Brain pericyte (primary cell): Measurements from ENCODE around the gene ANP32D.
"Not testable (repeated sequence)": the region's sequence is repeated elsewhere in the genome, so short reads cannot be mapped to it uniquely, and the experiment has no call there.

ENCODE experiments used
- DNase-seq: peaks from one replicate; pipeline ENCODE4 v3.0.0-alpha.2; 2012; ENCODE audit warnings: low read depth, low spot score

Gene ANP32D

GRCh38 chr12:48472259-48472658 is at the start of gene ANP32D:
ANP32D (plus strand) TSS chr12:48472559; CDS start chr12:48472665, 106 bp downstream.
- DNase-seq, result no peak

GRCh38 chr12:48423171-48423570 is 49.2 kb upstream of the ANP32D start:
- DNase-seq, result no peak

- no peak for DNase-seq
These were observed 47.7 kb upstream of the ANP32D start for GRCh38 chr12:48424644-48425043.

GRCh38 chr12:48434016-48434415 is 38.3 kb upstream of the ANP32D start:
- not testable (repeated sequence) for DNase-seq

GRCh38 chr12:48441069-48441468 is 31.3 kb upstream of the ANP32D start:
- DNase-seq, result no peak

GRCh38 chr12:48442179-48442847 is 30.0 kb upstream of the ANP32D start:
- no peak for DNase-seq

GRCh38 chr12:48445538-48445937 is 26.8 kb upstream of the ANP32D start:
- DNase-seq, result no peak

GRCh38 chr12:48446161-48446776 is 26.1 kb upstream of the ANP32D start:
- no peak for DNase-seq

GRCh38 chr12:48447755-48448154 is 24.6 kb upstream of the ANP32D start:
- no peak for DNase-seq

GRCh38 chr12:48451372-48451771 is 21.0 kb upstream of the ANP32D start:
- no peak for DNase-seq

- not testable (repeated sequence) for DNase-seq
These were observed 19.4 kb upstream of the ANP32D start for GRCh38 chr12:48452961-48453360.

GRCh38 chr12:48454667-48455066 is 17.7 kb upstream of the ANP32D start:
- DNase-seq, result no peak

GRCh38 chr12:48455116-48455515 is 17.2 kb upstream of the ANP32D start:
- DNase-seq, result no peak

- DNase-seq, result no peak
These were observed 13.1 kb upstream of the ANP32D start for GRCh38 chr12:48459259-48459658.

GRCh38 chr12:48469027-48469426 is 3.3 kb upstream of the ANP32D start:
- DNase-seq, result not testable (repeated sequence)

- no peak for DNase-seq
These were observed 702 bp downstream of the ANP32D start for GRCh38 chr12:48473061-48473460.

- DNase-seq, result not testable (repeated sequence)
These were observed 2.1 kb downstream of the ANP32D start for GRCh38 chr12:48474497-48474896.

- no peak for DNase-seq
These were observed 9.8 kb downstream of the ANP32D start, which contains the start of gene C12orf54 for GRCh38 chr12:48482198-48482597. C12orf54 (plus strand) TSS chr12:48482498; CDS start chr12:48483297, 799 bp downstream.

- no peak for DNase-seq
These were observed 10.6 kb downstream of the ANP32D start for GRCh38 chr12:48482930-48483329.

GRCh38 chr12:48486261-48486660 is 13.9 kb downstream of the ANP32D start:
- DNase-seq, result no peak

GRCh38 chr12:48486679-48487078 is 14.3 kb downstream of the ANP32D start:
- DNase-seq, result no peak

- no peak for DNase-seq
These were observed 16.7 kb downstream of the ANP32D start for GRCh38 chr12:48489012-48489411.

- not testable (repeated sequence) for DNase-seq
These were observed 17.1 kb downstream of the ANP32D start for GRCh38 chr12:48489456-48489855.
